Measurements from ENCODE around the gene KRTAP7-1.

The KRTAP7-1 gene

DNA sequence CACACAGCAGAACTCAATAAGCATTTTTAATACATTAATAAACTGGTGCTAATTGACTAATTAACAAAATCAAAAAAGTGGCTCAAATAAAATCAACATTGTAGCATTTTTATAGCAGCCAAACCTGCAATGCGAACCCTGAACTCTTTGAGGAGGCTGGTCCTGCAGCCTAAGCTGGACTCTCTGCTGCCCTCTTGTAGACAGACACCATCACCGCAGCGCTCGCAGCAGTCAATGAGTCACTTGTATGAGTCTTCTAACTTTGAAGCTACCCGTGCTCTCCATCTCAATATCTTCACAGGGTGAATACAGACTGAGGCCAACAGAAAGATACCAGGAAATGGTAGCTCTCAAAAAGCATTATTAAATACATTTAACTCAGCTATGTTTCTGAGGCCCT, 9.7 kb upstream of the KRTAP7-1 start:
- no CpG with 5 or more reads among the region's 5 CpGs for WGBS, 2 donors (ENCODE audit: extremely low coverage in 2 of 2, insufficient read length in 2 of 2, insufficient replicate concordance in 1 of 2)
- Histone ChIP-seq H3K9me3 (replicated peaks in 1 of 2; ENCODE audit: control insufficient read depth in 2 of 2, insufficient read depth in 1 of 2, low read depth in 1 of 2, low read length in 2 of 2) (no peaks in the 10 kb centered on the region), H2AFZ (ENCODE audit: low read length) (no peak overlapping the region), H2BK120ac (ENCODE audit: low read depth, low read length) (no peak overlapping the region), H2BK12ac (ENCODE audit: low read length) (no peak overlapping the region), H3K18ac (ENCODE audit: low read length) (no peak overlapping the region), H3K9ac (ENCODE audit: low read depth, low read length, poor library complexity) (no peak overlapping the region), H3K27me3 (ENCODE audit: control insufficient read depth in 3 of 3, insufficient read depth in 3 of 3, low read depth in 1 of 3, low read length in 3 of 3) (no peaks in the 10 kb centered on the region), H3K4me2 (ENCODE audit: insufficient read depth, low read length, poor library complexity, severe bottlenecking) (no peak overlapping the region), H4K91ac (ENCODE audit: low read depth, low read length, poor library complexity) (no peak overlapping the region), H4K8ac (ENCODE audit: low read depth, low read length) (no peak overlapping the region), H2BK5ac (ENCODE audit: low read length) (no peak overlapping the region), H3K27ac (replicated peaks; ENCODE audit: low read length) (no peak overlapping the region), H3K23ac (ENCODE audit: low read depth, low read length, poor library complexity) (no peak overlapping the region), H3K79me1 (ENCODE audit: low read depth, low read length) (no peaks in the 10 kb centered on the region), H2AK5ac (ENCODE audit: low read depth, low read length) (no peak overlapping the region), H3K4me1 (ENCODE audit: control insufficient read depth in 2 of 2, insufficient read depth in 1 of 2, low read depth in 1 of 2, low read length in 2 of 2) (no peaks in the 10 kb centered on the region), H3K4ac (ENCODE audit: low read length) (no peak overlapping the region), H3K4me3 (ENCODE audit: low read length in 2 of 2) (no peak overlapping the region), H3K14ac (ENCODE audit: low read length) (no peak overlapping the region), H2BK15ac (ENCODE audit: low read length) (no peak overlapping the region), H3K36me3 (replicated peaks in 1 of 2; ENCODE audit: control insufficient read depth in 2 of 2, insufficient read depth in 2 of 2, low read length in 2 of 2) (no peaks in the 10 kb centered on the region)
- peak; percentile 27 for DNase-seq (ENCODE audit: low spot score)

DNA sequence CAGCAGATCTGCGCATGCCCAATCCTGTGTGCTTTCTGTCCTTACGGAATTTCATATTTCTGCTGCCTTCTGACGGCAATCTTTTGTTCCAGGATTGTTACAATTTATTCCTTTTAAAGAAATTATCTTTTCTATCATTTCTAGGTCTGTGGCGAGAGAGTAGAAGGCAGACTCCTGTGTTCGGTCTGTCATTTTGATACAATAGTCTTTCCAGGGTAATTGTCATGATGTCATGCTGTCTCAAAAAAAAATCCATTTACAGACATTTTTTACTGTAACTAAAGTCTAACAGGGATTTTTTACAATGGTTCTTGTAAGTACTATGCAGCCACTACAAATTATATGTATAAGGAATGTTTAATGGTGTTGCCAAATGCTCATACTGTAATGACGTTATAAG, 9.0 kb upstream of the KRTAP7-1 start:
- WGBS, 2 donors (ENCODE audit: extremely low coverage in 2 of 2, insufficient read length in 2 of 2, insufficient replicate concordance in 1 of 2): no CpG with 5 or more reads among the region's 6 CpGs
- no peak overlapping the region for H3K23ac ChIP-seq (ENCODE audit: low read depth, low read length, poor library complexity)
- no peak overlapping the region for H3K27ac ChIP-seq (replicated peaks; ENCODE audit: low read length)
- DNase-seq (ENCODE audit: low spot score): no peak
- H3K4ac ChIP-seq (ENCODE audit: low read length): no peak overlapping the region
- H3K4me1 ChIP-seq (ENCODE audit: control insufficient read depth in 2 of 2, insufficient read depth in 1 of 2, low read depth in 1 of 2, low read length in 2 of 2): no peaks in the 10 kb centered on the region
- H2AK5ac ChIP-seq (ENCODE audit: low read depth, low read length): no peak overlapping the region
- H3K9ac ChIP-seq (ENCODE audit: low read depth, low read length, poor library complexity): no peak overlapping the region
- no peak overlapping the region for H3K4me3 ChIP-seq (ENCODE audit: low read length in 2 of 2)
- H3K14ac ChIP-seq (ENCODE audit: low read length): no peak overlapping the region
- no peak overlapping the region for H4K8ac ChIP-seq (ENCODE audit: low read depth, low read length)
- no peak overlapping the region for H2BK12ac ChIP-seq (ENCODE audit: low read length)
- no peaks in the 10 kb centered on the region for H3K79me1 ChIP-seq (ENCODE audit: low read depth, low read length)
- no peak overlapping the region for H2BK120ac ChIP-seq (ENCODE audit: low read depth, low read length)
- no peak overlapping the region for H3K18ac ChIP-seq (ENCODE audit: low read length)
- H4K91ac ChIP-seq (ENCODE audit: low read depth, low read length, poor library complexity): no peak overlapping the region
- H3K9me3 ChIP-seq (replicated peaks in 1 of 2; ENCODE audit: control insufficient read depth in 2 of 2, insufficient read depth in 1 of 2, low read depth in 1 of 2, low read length in 2 of 2): no peaks in the 10 kb centered on the region
- no peak overlapping the region for H3K4me2 ChIP-seq (ENCODE audit: insufficient read depth, low read length, poor library complexity, severe bottlenecking)
- no peak overlapping the region for H2BK5ac ChIP-seq (ENCODE audit: low read length)
- H2AFZ ChIP-seq (ENCODE audit: low read length): no peak overlapping the region
- H3K36me3 ChIP-seq (replicated peaks in 1 of 2; ENCODE audit: control insufficient read depth in 2 of 2, insufficient read depth in 2 of 2, low read length in 2 of 2): no peaks in the 10 kb centered on the region
- no peaks in the 10 kb centered on the region for H3K27me3 ChIP-seq (ENCODE audit: control insufficient read depth in 3 of 3, insufficient read depth in 3 of 3, low read depth in 1 of 3, low read length in 3 of 3)
- no peak overlapping the region for H2BK15ac ChIP-seq (ENCODE audit: low read length)

DNA sequence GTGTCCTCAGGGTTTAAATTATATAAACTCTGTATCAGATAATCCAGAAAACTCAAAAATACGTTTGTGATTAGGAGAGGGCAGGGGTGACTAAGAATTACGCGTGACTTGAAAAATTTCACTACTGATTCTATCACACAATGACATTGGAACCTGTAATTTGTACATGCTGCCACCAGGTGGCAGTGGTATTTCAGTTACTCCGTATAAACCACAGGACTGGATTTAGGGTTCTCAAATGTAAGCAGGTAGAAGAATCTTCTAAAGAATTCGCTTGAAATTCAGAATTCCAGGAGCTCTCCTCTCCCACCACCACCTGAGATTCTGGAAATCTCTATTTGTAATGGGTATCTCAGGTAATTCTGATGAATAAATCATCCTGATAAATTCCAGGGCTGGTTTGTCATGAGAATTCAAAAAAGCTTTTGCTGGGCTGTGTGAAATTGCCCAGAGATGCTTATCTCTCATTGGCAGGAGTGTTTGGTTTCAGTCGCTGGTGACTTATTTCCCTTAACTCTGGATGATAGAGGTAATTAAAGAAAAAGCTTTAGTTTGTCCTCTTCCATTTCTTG, 1.7 kb upstream of the KRTAP7-1 start:
- Histone ChIP-seq H3K4me3 (ENCODE audit: low read length in 2 of 2) (no peak overlapping the region), H3K4ac (ENCODE audit: low read length) (no peak overlapping the region), H3K23ac (ENCODE audit: low read depth, low read length, poor library complexity) (no peak overlapping the region), H3K18ac (ENCODE audit: low read length) (no peak overlapping the region), H3K9me3 (replicated peaks in 1 of 2; ENCODE audit: control insufficient read depth in 2 of 2, insufficient read depth in 1 of 2, low read depth in 1 of 2, low read length in 2 of 2) (peaks cover 0 to 6% of the 10 kb centered on the region in 2 donors), H4K91ac (ENCODE audit: low read depth, low read length, poor library complexity) (no peak overlapping the region), H3K36me3 (replicated peaks in 1 of 2; ENCODE audit: control insufficient read depth in 2 of 2, insufficient read depth in 2 of 2, low read length in 2 of 2) (no peaks in the 10 kb centered on the region), H3K4me2 (ENCODE audit: insufficient read depth, low read length, poor library complexity, severe bottlenecking) (no peak overlapping the region), H2AFZ (ENCODE audit: low read length) (no peak overlapping the region), H2AK5ac (ENCODE audit: low read depth, low read length) (no peak overlapping the region), H3K27ac (replicated peaks; ENCODE audit: low read length) (no peak overlapping the region), H2BK5ac (ENCODE audit: low read length) (no peak overlapping the region), H3K9ac (ENCODE audit: low read depth, low read length, poor library complexity) (no peak overlapping the region), H2BK15ac (ENCODE audit: low read length) (no peak overlapping the region), H2BK12ac (ENCODE audit: low read length) (no peak overlapping the region), H3K4me1 (ENCODE audit: control insufficient read depth in 2 of 2, insufficient read depth in 1 of 2, low read depth in 1 of 2, low read length in 2 of 2) (no peaks in the 10 kb centered on the region), H3K79me1 (ENCODE audit: low read depth, low read length) (no peaks in the 10 kb centered on the region), H4K8ac (ENCODE audit: low read depth, low read length) (no peak overlapping the region), H3K14ac (ENCODE audit: low read length) (no peak overlapping the region), H2BK120ac (ENCODE audit: low read depth, low read length) (no peak overlapping the region), H3K27me3 (ENCODE audit: control insufficient read depth in 3 of 3, insufficient read depth in 3 of 3, low read depth in 1 of 3, low read length in 3 of 3) (no peaks in the 10 kb centered on the region)
- DNase-seq (ENCODE audit: low spot score): peak; percentile 8
- WGBS, 2 donors (ENCODE audit: extremely low coverage in 2 of 2, insufficient read length in 2 of 2, insufficient replicate concordance in 1 of 2): no CpG with 5 or more reads among the region's 6 CpGs

DNA sequence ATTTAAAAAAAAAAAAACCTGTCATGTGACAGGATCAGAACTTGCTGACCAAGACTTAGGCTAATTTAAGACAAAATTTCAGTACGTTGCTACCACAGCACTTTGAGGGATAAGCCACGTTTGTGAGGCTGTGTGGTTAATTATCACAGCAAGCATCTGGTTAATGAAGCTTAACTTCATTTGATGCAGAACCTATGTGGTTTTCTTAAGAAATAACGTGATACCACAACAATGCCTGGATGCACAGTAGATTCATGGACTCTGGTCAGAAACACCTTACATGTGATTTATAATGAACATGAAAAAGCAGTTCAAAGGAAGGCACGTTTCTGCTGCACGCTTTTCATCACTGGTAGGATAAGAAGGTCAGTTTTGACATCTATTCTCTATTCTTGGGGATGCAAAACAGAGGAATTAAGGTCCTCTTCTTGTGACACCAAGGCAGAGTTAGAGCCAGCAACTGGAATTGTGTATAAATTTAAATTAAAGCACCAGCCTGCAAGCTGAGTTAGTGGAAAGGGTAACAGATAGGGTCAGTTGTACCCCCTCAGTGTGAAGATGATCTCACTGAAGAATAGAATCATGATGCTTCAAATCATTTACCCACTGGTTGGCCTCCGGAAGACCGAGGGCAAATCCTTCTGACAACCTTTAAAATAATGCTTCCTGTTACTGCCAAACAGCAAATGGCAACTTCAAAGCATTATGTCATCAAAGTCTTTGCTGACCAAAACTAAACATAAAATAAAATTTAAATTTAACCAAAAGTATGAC, 10.5 kb downstream of the KRTAP7-1 start:
- no peak overlapping the region for H2BK5ac ChIP-seq (ENCODE audit: low read length)
- H3K9ac ChIP-seq (ENCODE audit: low read depth, low read length, poor library complexity): no peak overlapping the region
- no peak for DNase-seq (ENCODE audit: low spot score)
- H3K9me3 ChIP-seq (replicated peaks in 1 of 2; ENCODE audit: control insufficient read depth in 2 of 2, insufficient read depth in 1 of 2, low read depth in 1 of 2, low read length in 2 of 2): no peaks in the 10 kb centered on the region
- no peak overlapping the region for H2BK120ac ChIP-seq (ENCODE audit: low read depth, low read length)
- no peaks in the 10 kb centered on the region for H3K4me1 ChIP-seq (ENCODE audit: control insufficient read depth in 2 of 2, insufficient read depth in 1 of 2, low read depth in 1 of 2, low read length in 2 of 2)
- H3K23ac ChIP-seq (ENCODE audit: low read depth, low read length, poor library complexity): no peak overlapping the region
- H4K91ac ChIP-seq (ENCODE audit: low read depth, low read length, poor library complexity): no peak overlapping the region
- no peak overlapping the region for H2AK5ac ChIP-seq (ENCODE audit: low read depth, low read length)
- no peak overlapping the region for H2AFZ ChIP-seq (ENCODE audit: low read length)
- H3K18ac ChIP-seq (ENCODE audit: low read length): no peak overlapping the region
- no peak overlapping the region for H3K4ac ChIP-seq (ENCODE audit: low read length)
- H3K27me3 ChIP-seq (ENCODE audit: control insufficient read depth in 3 of 3, insufficient read depth in 3 of 3, low read depth in 1 of 3, low read length in 3 of 3): no peaks in the 10 kb centered on the region
- H2BK15ac ChIP-seq (ENCODE audit: low read length): no peak overlapping the region
- no peak overlapping the region for H3K4me2 ChIP-seq (ENCODE audit: insufficient read depth, low read length, poor library complexity, severe bottlenecking)
- H4K8ac ChIP-seq (ENCODE audit: low read depth, low read length): no peak overlapping the region
- no peaks in the 10 kb centered on the region for H3K79me1 ChIP-seq (ENCODE audit: low read depth, low read length)
- WGBS, 2 donors (ENCODE audit: extremely low coverage in 2 of 2, insufficient read length in 2 of 2, insufficient replicate concordance in 1 of 2): no CpG with 5 or more reads among the region's 7 CpGs
- H2BK12ac ChIP-seq (ENCODE audit: low read length): no peak overlapping the region
- H3K4me3 ChIP-seq (ENCODE audit: low read length in 2 of 2): no peak overlapping the region
- H3K27ac ChIP-seq (replicated peaks; ENCODE audit: low read length): no peak overlapping the region
- no peaks in the 10 kb centered on the region for H3K36me3 ChIP-seq (replicated peaks in 1 of 2; ENCODE audit: control insufficient read depth in 2 of 2, insufficient read depth in 2 of 2, low read length in 2 of 2)
- H3K14ac ChIP-seq (ENCODE audit: low read length): no peak overlapping the region
